ENCODE results near the gene SESN1.
A peak's percentile ranks its signal among the peaks of the same experiment; 100 is the strongest.

SESN1 gene

DNA sequence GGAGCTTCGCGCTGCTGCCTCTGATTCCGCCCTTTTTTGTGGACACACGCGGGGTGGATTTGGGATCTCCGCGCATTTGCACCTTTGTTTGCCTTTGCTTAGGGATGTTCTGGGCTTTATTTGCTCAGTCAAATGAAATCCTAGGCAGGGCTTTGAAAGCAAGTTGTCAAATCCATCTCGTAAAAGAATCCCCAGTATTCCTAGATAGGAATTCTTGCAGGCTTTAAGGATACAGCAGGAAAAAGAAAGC, 1.1 kb upstream of the SESN1 start:
- peak overlapping the region; percentile 92 for H3K4me3 ChIP-seq (ENCODE audit: low read depth, low read length)
- H3K27me3 ChIP-seq (ENCODE audit: insufficient read depth, low read depth, severe bottlenecking): no peaks in the 10 kb centered on the region
- H3K27ac ChIP-seq: peak overlapping the region; percentile 99
- H3K36me3 ChIP-seq: no peaks in the 10 kb centered on the region; the same call in none of the 2 replicates
- no peak for DNase-seq
- no peaks in the 10 kb centered on the region for H3K9me3 ChIP-seq (ENCODE audit: severe bottlenecking)
- TF ChIP-seq CTCF (IDR thresholded peaks at IDR 0.05; ENCODE audit: low read depth, low read length): no peak

DNA sequence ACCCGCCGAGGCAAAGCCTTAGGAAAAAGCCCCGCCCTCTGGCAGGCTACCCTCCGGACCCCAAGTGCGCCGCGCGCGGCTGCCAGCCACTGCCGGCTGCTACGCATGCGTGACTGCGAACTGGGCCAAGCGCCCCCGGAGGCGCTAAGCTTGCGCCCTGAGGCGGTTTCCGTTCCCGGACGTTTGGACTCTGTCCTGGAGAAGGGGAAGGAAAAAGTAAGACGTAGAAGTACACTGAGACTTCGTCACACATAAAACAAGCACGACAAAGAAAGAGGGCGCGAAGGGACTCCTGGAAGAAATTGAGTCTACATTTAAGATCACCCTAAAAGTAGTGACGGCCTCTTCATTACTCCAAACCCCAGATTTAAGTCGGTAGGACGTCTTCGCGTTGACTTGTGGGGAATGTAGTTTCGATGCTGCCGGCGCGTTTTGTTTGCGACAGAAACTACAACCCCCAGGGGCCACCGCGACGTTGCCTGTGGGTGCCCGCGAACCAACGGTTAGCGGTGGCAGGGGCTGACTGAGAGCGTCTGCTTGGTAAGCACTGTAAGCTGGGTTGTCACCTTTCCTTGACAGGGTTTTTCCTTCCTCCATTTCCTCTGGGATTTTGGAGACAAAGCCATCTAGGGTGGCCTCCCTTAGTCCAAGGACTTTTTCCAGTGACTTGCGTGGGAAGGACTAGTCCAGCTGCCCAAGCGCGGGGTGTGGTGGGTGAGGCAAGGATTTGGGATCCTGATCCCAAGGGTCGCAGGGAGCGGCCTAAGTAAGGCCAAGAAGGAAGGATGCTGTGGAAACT, 589 bp upstream of the SESN1 start, which contains the start of gene CEP57L1:
TSS of gene CEP57L1 (plus strand) at position 472 of the 799 bp plus-strand sequence. CDS start 49,715 bp downstream, outside the sequence.
- DNase-seq: peak; percentile 99
- 0 out of 2 replicates have a peak, but pooled peaks have one; percentile 7 for TF ChIP-seq CTCF (IDR thresholded peaks at IDR 0.05; ENCODE audit: low read depth, low read length)
- Histone ChIP-seq H3K9me3 (ENCODE audit: severe bottlenecking) (no peaks in the 10 kb centered on the region), H3K27me3 (ENCODE audit: insufficient read depth, low read depth, severe bottlenecking) (no peaks in the 10 kb centered on the region), H3K36me3 (peaks cover under 1% of the 10 kb centered on the region), H3K4me3 (ENCODE audit: low read depth, low read length) (peak within 1 kb of the TSS; percentile 92), H3K27ac (peak within 1 kb of the TSS; percentile 99)

DNA sequence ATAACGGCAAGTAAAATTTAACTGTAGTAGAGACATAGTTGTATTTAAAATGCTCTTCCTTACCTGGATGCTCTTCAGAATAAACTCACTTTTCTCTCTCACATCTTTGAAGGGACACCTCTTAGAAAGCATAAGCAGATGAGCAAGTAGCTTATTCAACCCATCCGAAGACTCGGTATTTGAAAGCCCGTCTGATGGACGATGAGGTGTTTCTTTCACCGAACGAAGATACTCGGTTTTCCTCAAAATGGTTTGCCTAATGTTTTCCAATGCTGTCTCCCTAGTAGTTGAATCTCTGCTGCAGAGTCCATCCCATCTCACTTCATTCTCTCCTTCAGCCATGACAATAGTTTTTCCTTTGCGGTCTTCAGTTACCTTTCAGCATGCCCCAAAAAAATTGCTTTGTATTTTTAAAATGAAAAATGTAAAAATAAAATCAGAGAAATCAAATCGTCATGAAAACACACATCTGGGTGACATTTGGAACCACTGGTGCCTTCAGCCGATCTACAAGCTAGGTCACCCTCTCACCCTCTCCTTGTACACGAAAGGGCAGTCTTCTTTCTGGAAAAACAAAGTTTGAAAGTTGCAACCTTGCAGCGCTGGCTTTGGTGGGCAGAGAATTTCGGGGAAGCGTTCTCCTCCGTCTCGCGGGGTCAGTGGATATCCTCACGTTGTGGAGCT, 772 bp downstream of the SESN1 start:
- no peaks in the 10 kb centered on the region for H3K27me3 ChIP-seq (ENCODE audit: insufficient read depth, low read depth, severe bottlenecking)
- no peaks in the 10 kb centered on the region for H3K9me3 ChIP-seq (ENCODE audit: severe bottlenecking)
- peak overlapping the region; percentile 92 for H3K4me3 ChIP-seq (ENCODE audit: low read depth, low read length)
- peaks cover 4% of the 10 kb centered on the region for H3K36me3 ChIP-seq
- DNase-seq: no peak
- TF ChIP-seq CTCF (IDR thresholded peaks at IDR 0.05; ENCODE audit: low read depth, low read length): no peak
- H3K27ac ChIP-seq: peak overlapping the region; percentile 99

DNA sequence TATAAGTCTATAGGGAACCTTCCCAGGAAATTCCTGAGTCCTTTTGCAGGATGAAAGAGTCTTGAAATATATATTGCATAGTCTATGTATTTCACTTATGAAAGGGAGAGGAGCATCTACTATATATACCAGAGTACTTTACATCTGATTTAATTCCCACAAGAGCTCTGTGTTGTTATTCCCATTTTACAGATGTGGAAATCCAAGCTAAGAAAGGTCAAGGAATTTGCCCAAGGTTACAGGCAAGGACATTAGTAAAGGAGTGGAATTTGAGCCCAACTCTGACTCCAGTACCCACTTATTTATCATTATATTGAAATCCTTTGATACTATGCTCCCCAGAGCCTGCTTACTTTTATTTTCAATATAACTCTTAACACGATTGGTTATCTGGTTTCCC, 2.6 kb downstream of the SESN1 start:
- Histone ChIP-seq H3K27ac (no peak overlapping the region), H3K9me3 (ENCODE audit: severe bottlenecking) (no peaks in the 10 kb centered on the region), H3K4me3 (ENCODE audit: low read depth, low read length) (no peak overlapping the region), H3K36me3 (peaks cover 4% of the 10 kb centered on the region), H3K27me3 (ENCODE audit: insufficient read depth, low read depth, severe bottlenecking) (no peaks in the 10 kb centered on the region)
- no peak for TF ChIP-seq CTCF (IDR thresholded peaks at IDR 0.05; ENCODE audit: low read depth, low read length)
- no peak for DNase-seq

GRCh38 chr6:109091314-109092024, 3.2 kb downstream of the SESN1 start:
- Histone ChIP-seq H3K4me3 (ENCODE audit: low read depth, low read length) (no peak overlapping the region), H3K9me3 (ENCODE audit: severe bottlenecking) (no peaks in the 10 kb centered on the region), H3K27me3 (ENCODE audit: insufficient read depth, low read depth, severe bottlenecking) (no peaks in the 10 kb centered on the region), H3K27ac (no peak overlapping the region), H3K36me3 (peaks cover 4% of the 10 kb centered on the region)
- no peak for DNase-seq
- no peak for TF ChIP-seq CTCF (IDR thresholded peaks at IDR 0.05; ENCODE audit: low read depth, low read length)

All from WERI-Rb-1 (cell line).